Vagina (tissue), 2 donors: ENCODE results near the gene ZFPL1. TPM values are rescaled to one million over a fixed set of nuclear protein-coding genes. Genes with fewer than 3 reads are reported as not detected.

Experiments
- DNase-seq, 2 donors: peaks; one replicate each; pipeline ENCODE4 v3.0.0-alpha.2; 2017; ENCODE audit errors: extremely low spot score in 2 of 2
- H3K27ac ChIP-seq: fragments of 200-600 bp; sonication (generic); one replicate; pipeline ENCODE4 v1.5.1; 2019
- H3K27me3 ChIP-seq: fragments of 200-600 bp; sonication (generic); one replicate; pipeline ENCODE4 v1.5.1; 2019
- H3K36me3 ChIP-seq, 2 donors: fragments of 200-600 bp; sonication (generic); one replicate each; pipeline ENCODE4 v1.5.1; 2017 to 2019
- H3K4me1 ChIP-seq: fragments of 200-600 bp; sonication (generic); one replicate; pipeline ENCODE4 v1.5.1; 2019
- H3K4me3 ChIP-seq, 2 donors: fragments of 200-600 bp; sonication (generic); 1 replicate in 1 of 2; 2 replicates in 1 of 2; pipeline ENCODE4 v1.5.1; 2016 to 2019
- H3K9me3 ChIP-seq: fragments of 200-600 bp; sonication (generic); one replicate; pipeline ENCODE4 v1.5.1; 2019
- POLR2A ChIP-seq, 2 donors: fragments of 450-650 bp; IDR thresholded peaks; one replicate each; pipeline ENCODE4 v1.6.1; 2017; ENCODE audit warnings: antibody characterized with exemption in 2 of 2, mild to moderate bottlenecking in 2 of 2, moderate library complexity in 2 of 2
- POLR2AphosphoS5 ChIP-seq, 2 donors: sonication (generic); formaldehyde crosslinking; IDR thresholded peaks; one replicate each; pipeline ENCODE4 v1.9.0; 2017; ENCODE audit warnings: antibody characterized with exemption in 2 of 2, mild to moderate bottlenecking in 2 of 2, low read depth in 1 of 2; ENCODE audit not compliant: insufficient read depth in 1 of 2
- intact Hi-C: fragments of 100-400 bp; cut with DNase I; formaldehyde crosslinking; loops from one replicate; pipeline ENCODE4 v1.15.1; 2023
- total RNA-seq: library from RNA; depleted of rRNA; stranded (reverse); fragments of >200 nt; gene quantifications from one replicate; pipeline ENCODE4 v1.2.3, GENCODE V29; 2016
- TF ChIP-seq, protein P1 (sequence below), 3 experiments: fragments of 450-650 bp in 2 of 3; fragments of 200-600 bp in 1 of 3; sonication (generic) in 1 of 3; IDR thresholded peaks; one replicate each; pipeline ENCODE4 v1.5.1; 2017 to 2019; ENCODE audit warnings: antibody characterized with exemption in 3 of 3, mild to moderate bottlenecking in 2 of 3, moderate library complexity in 2 of 3

ZFPL1 gene
- total RNA-seq, 1 donor from 2014 or later = 50.8 TPM

DNA sequence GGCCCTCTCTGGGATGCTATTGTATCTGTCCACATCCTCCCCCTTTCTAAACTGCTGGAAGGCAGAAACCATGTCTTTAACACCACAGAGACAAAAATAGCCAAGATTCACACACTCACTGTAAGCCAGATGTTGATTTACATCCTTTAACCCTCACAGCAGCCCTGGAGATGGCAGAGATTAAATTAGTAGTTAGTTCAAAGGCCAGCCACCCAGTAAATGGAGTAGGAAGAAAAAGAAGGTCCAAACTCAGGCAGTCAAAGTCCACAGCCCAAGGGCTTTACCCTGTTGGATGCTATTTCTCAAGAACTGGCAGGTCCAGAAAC is 35.6 kb downstream of the ZFPL1 start:
- H3K27ac ChIP-seq = no peak overlapping the region
- peaks cover 0 to 27% of the 10 kb centered on the region in 2 donors for H3K36me3 ChIP-seq
- H3K27me3 ChIP-seq = no peaks in the 10 kb centered on the region
- peaks cover 49% of the 10 kb centered on the region for H3K4me1 ChIP-seq
- H3K4me3 ChIP-seq = no peak overlapping the region
- H3K9me3 ChIP-seq = no peaks in the 10 kb centered on the region
- no peak for DNase-seq
- intact Hi-C loops = loop anchor here (5.0 kb wide), 1 partner anchor 107 kb away; the partner anchor contains the start of gene ARL2
- TF ChIP-seq POLR2AphosphoS5 (IDR thresholded peaks at IDR 0.05; ENCODE audit: insufficient read depth in 1 of 2, low read depth in 1 of 2) (no peak), POLR2A (IDR thresholded peaks at IDR 0.05) (no peak)
- TF ChIP-seq, protein P1, sequence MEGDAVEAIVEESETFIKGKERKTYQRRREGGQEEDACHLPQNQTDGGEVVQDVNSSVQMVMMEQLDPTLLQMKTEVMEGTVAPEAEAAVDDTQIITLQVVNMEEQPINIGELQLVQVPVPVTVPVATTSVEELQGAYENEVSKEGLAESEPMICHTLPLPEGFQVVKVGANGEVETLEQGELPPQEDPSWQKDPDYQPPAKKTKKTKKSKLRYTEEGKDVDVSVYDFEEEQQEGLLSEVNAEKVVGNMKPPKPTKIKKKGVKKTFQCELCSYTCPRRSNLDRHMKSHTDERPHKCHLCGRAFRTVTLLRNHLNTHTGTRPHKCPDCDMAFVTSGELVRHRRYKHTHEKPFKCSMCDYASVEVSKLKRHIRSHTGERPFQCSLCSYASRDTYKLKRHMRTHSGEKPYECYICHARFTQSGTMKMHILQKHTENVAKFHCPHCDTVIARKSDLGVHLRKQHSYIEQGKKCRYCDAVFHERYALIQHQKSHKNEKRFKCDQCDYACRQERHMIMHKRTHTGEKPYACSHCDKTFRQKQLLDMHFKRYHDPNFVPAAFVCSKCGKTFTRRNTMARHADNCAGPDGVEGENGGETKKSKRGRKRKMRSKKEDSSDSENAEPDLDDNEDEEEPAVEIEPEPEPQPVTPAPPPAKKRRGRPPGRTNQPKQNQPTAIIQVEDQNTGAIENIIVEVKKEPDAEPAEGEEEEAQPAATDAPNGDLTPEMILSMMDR (IDR thresholded peaks at IDR 0.05) = no peak

DNA sequence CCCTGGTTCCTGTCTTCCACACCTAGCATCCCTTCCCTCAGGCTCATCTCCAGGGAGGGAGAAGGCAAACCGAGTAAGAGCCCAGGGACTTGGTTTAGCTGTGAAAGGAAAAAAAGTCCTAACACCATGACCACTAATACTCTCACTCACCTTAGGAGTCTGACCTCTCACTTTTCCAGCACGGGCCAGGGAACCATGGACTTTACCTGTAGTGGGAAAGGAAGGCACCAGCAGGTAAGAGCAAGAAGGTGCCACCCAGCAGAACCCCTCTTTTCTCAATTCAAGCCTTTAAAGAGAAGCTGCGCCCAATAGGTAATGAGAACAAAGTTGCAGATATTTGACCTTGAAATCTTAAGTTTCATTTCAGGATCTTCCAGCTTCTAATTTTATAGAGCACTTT is 36.8 kb downstream of the ZFPL1 start:
- Histone ChIP-seq H3K9me3 (no peaks in the 10 kb centered on the region), H3K4me3 (peak overlapping the region; percentile 85 to 91), H3K27me3 (no peaks in the 10 kb centered on the region), H3K4me1 (peaks cover 46% of the 10 kb centered on the region), H3K27ac (peak overlapping the region; percentile 84), H3K36me3 (peaks cover 0 to 37% of the 10 kb centered on the region in 2 donors)
- TF ChIP-seq POLR2AphosphoS5 (IDR thresholded peaks at IDR 0.05; ENCODE audit: insufficient read depth in 1 of 2, low read depth in 1 of 2) = no peak
- TF ChIP-seq, protein P1 (IDR thresholded peaks at IDR 0.05) = no peak
- intact Hi-C loops = loop anchor here (10.0 kb wide), 1 partner anchor 204 kb away; no protein-coding TSS in a partner anchor
- DNase-seq = no peak

DNA sequence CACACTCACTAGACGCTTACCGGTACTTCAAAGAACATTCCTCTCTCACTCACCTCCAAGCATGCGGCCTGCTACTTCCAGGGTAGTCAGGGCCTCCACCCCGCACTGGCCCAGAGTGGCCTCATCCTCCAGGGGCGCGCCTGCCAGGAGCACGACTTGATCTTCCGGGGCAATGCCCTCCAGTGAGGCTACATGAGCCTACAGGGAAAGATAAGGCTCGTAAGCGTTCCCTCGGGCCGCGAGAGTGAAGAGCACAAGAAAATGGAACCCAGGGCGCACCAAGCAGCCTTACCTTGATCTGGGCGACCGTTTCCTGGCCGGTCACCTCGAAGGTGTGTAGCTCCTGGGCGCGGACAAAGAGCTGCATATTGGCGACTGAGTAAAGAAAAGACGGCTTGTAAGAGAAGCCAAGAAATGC is 37.4 kb downstream of the ZFPL1 start:
- H3K27me3 ChIP-seq = no peaks in the 10 kb centered on the region
- no peak for DNase-seq
- intact Hi-C loops = loop anchor here (10.0 kb wide), 1 partner anchor 203 kb away; no protein-coding TSS in a partner anchor
- TF ChIP-seq, protein P1 (IDR thresholded peaks at IDR 0.05) = no peak
- TF ChIP-seq POLR2AphosphoS5 (IDR thresholded peaks at IDR 0.05; ENCODE audit: insufficient read depth in 1 of 2, low read depth in 1 of 2) (no peak), POLR2A (IDR thresholded peaks at IDR 0.05) (no peak)
- H3K4me3 ChIP-seq = peak overlapping the region; percentile 85 to 91
- peaks cover 40% of the 10 kb centered on the region for H3K4me1 ChIP-seq
- H3K27ac ChIP-seq = peak overlapping the region; percentile 84
- peaks cover 0 to 37% of the 10 kb centered on the region in 2 donors for H3K36me3 ChIP-seq
- no peaks in the 10 kb centered on the region for H3K9me3 ChIP-seq

DNA sequence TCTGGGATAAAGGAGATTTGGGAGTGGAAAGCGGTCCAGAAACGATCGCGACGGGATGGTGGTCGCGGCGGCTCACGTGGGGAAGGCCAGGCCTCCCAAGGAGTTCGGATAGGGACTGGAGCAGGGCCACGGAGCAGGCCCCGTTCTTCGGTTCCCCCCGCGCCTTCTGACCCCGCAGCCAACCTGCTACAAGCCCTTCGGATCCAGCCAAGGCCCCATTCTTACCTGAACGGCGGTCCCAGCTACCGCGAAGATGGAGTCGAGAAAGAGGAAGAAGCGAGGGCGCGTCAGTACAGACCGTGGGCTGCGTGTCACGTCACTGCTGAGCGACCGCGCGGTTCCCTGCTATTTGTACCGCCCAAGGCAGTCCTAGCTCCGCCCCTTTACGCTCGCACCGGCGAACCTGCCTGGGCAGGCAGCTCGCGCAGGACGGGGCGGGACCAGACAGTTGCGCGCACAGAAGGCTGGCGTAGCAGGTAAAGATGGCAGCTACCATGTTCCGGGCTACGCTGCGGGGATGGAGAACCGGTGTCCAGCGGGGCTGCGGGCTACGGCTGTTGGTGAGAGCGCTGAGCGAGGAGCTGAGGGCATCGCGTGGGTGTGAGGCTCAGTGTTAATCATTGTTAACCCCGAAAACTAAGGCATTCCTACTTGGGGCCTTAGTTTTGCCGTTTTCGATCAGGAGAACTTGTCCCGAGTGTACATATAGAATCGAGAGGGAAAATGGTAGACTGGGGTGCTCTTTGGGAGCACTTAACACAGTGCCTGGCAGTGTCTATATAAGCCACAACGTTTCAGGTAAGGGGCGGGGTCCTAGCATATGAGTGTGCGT is 38.1 kb downstream of the ZFPL1 start, which contains the start of the genes FAU and MRPL49:
FAU (minus strand) TSS at position 270 of the 832 bp plus-strand sequence. CDS start 321 bp downstream, outside the sequence.
MRPL49 (plus strand) TSS at position 457 of the 832 bp plus-strand sequence; CDS start at position 483, 26 bp downstream.
- Histone ChIP-seq H3K27ac (peak within 1 kb of the TSS; percentile 84), H3K27me3 (no peaks in the 10 kb centered on the region), H3K9me3 (no peaks in the 10 kb centered on the region), H3K4me3 (peak within 1 kb of the TSS; percentile 85 to 91), H3K4me1 (peaks cover 33% of the 10 kb centered on the region), H3K36me3 (peaks cover 0 to 43% of the 10 kb centered on the region in 2 donors)
- DNase-seq = peak in 1 of 2 donors; percentile 98
- TF ChIP-seq, protein P1 (IDR thresholded peaks at IDR 0.05) = peak in 1 of 3 experiments; percentile 25
- peak; percentile 64 to 82 for TF ChIP-seq POLR2A (IDR thresholded peaks at IDR 0.05)
- TF ChIP-seq POLR2AphosphoS5 (IDR thresholded peaks at IDR 0.05; ENCODE audit: insufficient read depth in 1 of 2, low read depth in 1 of 2) = peak; percentile 98 to 99
- intact Hi-C loops = loop anchor here (10.0 kb wide), 1 partner anchor 203 kb away; no protein-coding TSS in a partner anchor
